ENCODE data around the gene LEMD2. TPM values are rescaled to one million over a fixed set of nuclear protein-coding genes. Genes with fewer than 3 reads are reported as not detected.

The LEMD2 gene
- polyA plus RNA-seq, 3 donors, result 11.4 to 59.5 (median 13.8) TPM

GRCh38 chr6:33783781-33784520 lies 5.0 kb downstream of the LEMD2 start:
- Histone ChIP-seq H3K9ac (ENCODE audit: insufficient read depth, low read length, poor library complexity, severe bottlenecking) (no peak overlapping the region), H2AFZ (ENCODE audit: insufficient read depth, low read depth, low read length, poor library complexity, severe bottlenecking) (no peak overlapping the region), H3K9me3 (replicated peaks in 1 of 2; ENCODE audit: control insufficient read depth in 1 of 2, insufficient read depth in 1 of 2, low read length in 2 of 2) (no peaks in the 10 kb centered on the region), H3K79me2 (ENCODE audit: insufficient read depth, low read length) (peaks cover 53% of the 10 kb centered on the region), H3K36me3 (replicated peaks in 1 of 2; ENCODE audit: control insufficient read depth in 1 of 2, insufficient read depth in 2 of 2, low read length in 2 of 2) (peaks cover 62 to 78% of the 10 kb centered on the region in 2 donors), H3K27me3 (ENCODE audit: control insufficient read depth in 2 of 2, insufficient read depth in 2 of 2, low read length in 2 of 2) (no peaks in the 10 kb centered on the region), H3K4me3 (replicated peaks in 1 of 3; ENCODE audit: low read depth in 2 of 3, low read length in 3 of 3) (no peak overlapping the region), H3K4me2 (replicated peaks; ENCODE audit: extremely low read depth, low read length, poor library complexity, severe bottlenecking) (no peak overlapping the region), H3K27ac (ENCODE audit: low read depth in 1 of 2, low read length in 2 of 2) (no peak overlapping the region), H4K20me1 (ENCODE audit: insufficient read depth, low read length) (peaks cover 86% of the 10 kb centered on the region), H3K4me1 (ENCODE audit: control insufficient read depth in 1 of 2, insufficient read depth in 2 of 2, low read length in 2 of 2) (peaks cover 13 to 20% of the 10 kb centered on the region in 2 donors)
- WGBS (ENCODE audit: insufficient coverage), result 100% methylated on average over 7 of the region's 10 CpGs
- DNase-seq, result no peak
- Mint-ChIP-seq H3K27me3 (ENCODE audit: low read depth in 3 of 3) (peaks cover 0 to 2% (median 1%) of the 10 kb centered on the region in 3 donors), H3K4me1 (peaks cover 31% of the 10 kb centered on the region), H3K36me3 (peaks cover 74% of the 10 kb centered on the region in 2 donors), H3K27ac (peak overlapping the region in 2 of 7 donors; percentile 33), H3K9me3 (peaks cover 0 to 1% (median 0%) of the 10 kb centered on the region in 7 donors), H3K4me3 (no peak overlapping the region)
- no peak for TF ChIP-seq CTCF (IDR thresholded peaks at IDR 0.05)
- intact Hi-C loops (cut with micrococcal nuclease), result no loop called here

GRCh38 chr6:33782561-33782960 lies 6.4 kb downstream of the LEMD2 start:
- Histone ChIP-seq H3K4me3 (replicated peaks in 1 of 3; ENCODE audit: low read depth in 2 of 3, low read length in 3 of 3) (no peak overlapping the region), H3K79me2 (ENCODE audit: insufficient read depth, low read length) (peaks cover 45% of the 10 kb centered on the region), H2AFZ (ENCODE audit: insufficient read depth, low read depth, low read length, poor library complexity, severe bottlenecking) (no peak overlapping the region), H3K4me2 (replicated peaks; ENCODE audit: extremely low read depth, low read length, poor library complexity, severe bottlenecking) (no peak overlapping the region), H3K27me3 (ENCODE audit: control insufficient read depth in 2 of 2, insufficient read depth in 2 of 2, low read length in 2 of 2) (no peaks in the 10 kb centered on the region), H3K4me1 (ENCODE audit: control insufficient read depth in 1 of 2, insufficient read depth in 2 of 2, low read length in 2 of 2) (peaks cover 9 to 13% of the 10 kb centered on the region in 2 donors), H3K9ac (ENCODE audit: insufficient read depth, low read length, poor library complexity, severe bottlenecking) (no peak overlapping the region), H3K9me3 (replicated peaks in 1 of 2; ENCODE audit: control insufficient read depth in 1 of 2, insufficient read depth in 1 of 2, low read length in 2 of 2) (no peaks in the 10 kb centered on the region), H3K27ac (ENCODE audit: low read depth in 1 of 2, low read length in 2 of 2) (no peak overlapping the region), H4K20me1 (ENCODE audit: insufficient read depth, low read length) (peaks cover 90% of the 10 kb centered on the region), H3K36me3 (replicated peaks in 1 of 2; ENCODE audit: control insufficient read depth in 1 of 2, insufficient read depth in 2 of 2, low read length in 2 of 2) (peaks cover 76 to 92% of the 10 kb centered on the region in 2 donors)
- DNase-seq, result no peak
- H3K4me3 Mint-ChIP-seq, result no peak overlapping the region
- TF ChIP-seq CTCF (IDR thresholded peaks at IDR 0.05), result no peak
- peaks cover 26% of the 10 kb centered on the region for H3K4me1 Mint-ChIP-seq
- H3K27ac Mint-ChIP-seq, result peak overlapping the region in 3 of 7 donors; percentile 3 to 37 (median 22)
- WGBS (ENCODE audit: insufficient coverage), result 100% methylated on average over 5 of the region's 5 CpGs
- H3K9me3 Mint-ChIP-seq, result no peaks in the 10 kb centered on the region
- intact Hi-C loops (cut with micrococcal nuclease), result no loop called here
- H3K27me3 Mint-ChIP-seq (ENCODE audit: low read depth in 3 of 3), result peaks cover 0 to 2% (median 1%) of the 10 kb centered on the region in 3 donors
- H3K36me3 Mint-ChIP-seq, result peaks cover 88% of the 10 kb centered on the region in 2 donors

Data from CD14-positive monocyte (primary cell).